Measurements from ENCODE around the gene MYPOP. TPM values are rescaled to one million over a fixed set of nuclear protein-coding genes. Genes with fewer than 3 reads are reported as not detected.

Gene MYPOP
- total and polyA plus RNA-seq, 4 donors, result 0.70 to 3.0 (median 1.3) TPM

DNA sequence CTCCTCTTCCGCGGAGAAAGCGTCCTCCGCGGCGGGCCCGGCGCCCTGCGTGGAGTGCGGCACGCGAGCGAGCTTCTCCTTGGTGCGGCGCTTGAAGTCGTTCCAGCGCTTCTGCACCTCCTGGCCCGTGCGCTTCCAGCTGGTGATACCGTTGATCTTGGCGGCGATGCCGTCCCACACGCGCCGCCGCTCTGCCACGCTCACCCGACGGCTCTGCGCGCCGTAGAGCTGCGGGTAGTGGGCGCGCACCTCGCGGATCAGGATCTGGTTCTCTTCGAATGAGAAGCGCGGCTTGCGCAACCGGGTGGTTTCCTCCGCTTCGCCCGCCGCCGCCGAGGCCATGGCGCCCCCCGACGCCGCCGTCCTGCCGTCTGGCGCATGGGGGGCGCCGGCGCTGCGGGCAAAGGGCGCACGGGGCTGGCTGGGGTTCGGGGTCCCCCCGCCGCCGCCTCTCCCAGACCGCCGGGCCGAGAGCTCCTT lies 941 bp downstream of the MYPOP start:
- peaks cover 2 to 5% (median 3%) of the 10 kb centered on the region in 4 donors for H3K36me3 ChIP-seq (ENCODE audit: control insufficient read depth in 4 of 4, insufficient read depth in 3 of 4, low read depth in 1 of 4, low read length in 3 of 4)
- peak; percentile 45 for DNase-seq (ENCODE audit: low spot score)
- H3K9ac ChIP-seq (ENCODE audit: low read depth in 1 of 2, low read length in 2 of 2), result no peak overlapping the region
- TF ChIP-seq SP1 (IDR thresholded peaks at IDR 0.05) (no peak), HNF4A (conservative IDR thresholded peaks at IDR 0.05) (no peak), GABPA (IDR thresholded peaks at IDR 0.05 in 1 of 2, conservative IDR thresholded peaks at IDR 0.05 in 1 of 2) (no peak), CTCF (IDR thresholded peaks at IDR 0.05; ENCODE audit: low read depth, low read length, missing input control) (no peak), HNF4G (IDR thresholded peaks at IDR 0.05) (no peak), REST (IDR thresholded peaks at IDR 0.05) (no peak), JUND (IDR thresholded peaks at IDR 0.05) (no peak), FOXA2 (IDR thresholded peaks at IDR 0.05) (no peak), RAD21 (IDR thresholded peaks at IDR 0.05) (no peak), NR2F2 (IDR thresholded peaks at IDR 0.05) (no peak), ATF3 (IDR thresholded peaks at IDR 0.05) (no peak), RXRA (IDR thresholded peaks at IDR 0.05) (no peak)
- H3K4me3 ChIP-seq (ENCODE audit: low read depth in 1 of 3, low read length in 3 of 3), result peak overlapping the region in 2 of 3 donors; percentile 12 to 51
- 36% methylated on average over 69 of the region's 69 CpGs for WGBS
- H3K27ac ChIP-seq (ENCODE audit: low read depth in 1 of 2, low read length in 2 of 2), result no peak overlapping the region
- H3K9me3 ChIP-seq (ENCODE audit: control insufficient read depth in 4 of 4, low read length in 3 of 4), result no peaks in the 10 kb centered on the region
- no peaks in the 10 kb centered on the region for H3K27me3 ChIP-seq (ENCODE audit: control insufficient read depth in 4 of 4, insufficient read depth in 4 of 4, low read length in 3 of 4)
- peaks cover 9 to 27% (median 15%) of the 10 kb centered on the region in 4 donors for H3K4me1 ChIP-seq (ENCODE audit: control insufficient read depth in 4 of 4, insufficient read depth in 4 of 4, low read length in 3 of 4)

GRCh38 chr19:45900738-45901431 lies 1.5 kb downstream of the MYPOP start:
- DNase-seq (ENCODE audit: low spot score), result no peak
- WGBS, result 81% methylated on average over 22 of the region's 22 CpGs
- Histone ChIP-seq H3K9ac (ENCODE audit: low read depth in 1 of 2, low read length in 2 of 2) (no peak overlapping the region), H3K4me1 (ENCODE audit: control insufficient read depth in 4 of 4, insufficient read depth in 4 of 4, low read length in 3 of 4) (peaks cover 9 to 27% (median 15%) of the 10 kb centered on the region in 4 donors), H3K36me3 (ENCODE audit: control insufficient read depth in 4 of 4, insufficient read depth in 3 of 4, low read depth in 1 of 4, low read length in 3 of 4) (peaks cover 2 to 5% (median 3%) of the 10 kb centered on the region in 4 donors), H3K27me3 (ENCODE audit: control insufficient read depth in 4 of 4, insufficient read depth in 4 of 4, low read length in 3 of 4) (no peaks in the 10 kb centered on the region), H3K4me3 (ENCODE audit: low read depth in 1 of 3, low read length in 3 of 3) (peak overlapping the region in 1 of 3 donors; percentile 51), H3K27ac (ENCODE audit: low read depth in 1 of 2, low read length in 2 of 2) (no peak overlapping the region), H3K9me3 (ENCODE audit: control insufficient read depth in 4 of 4, low read length in 3 of 4) (no peaks in the 10 kb centered on the region)
- TF ChIP-seq HNF4A (conservative IDR thresholded peaks at IDR 0.05), result no peak
- TF ChIP-seq MAX (IDR thresholded peaks at IDR 0.05), result no peak
- TF ChIP-seq SP1 (IDR thresholded peaks at IDR 0.05), result no peak
- TF ChIP-seq EGR1 (IDR thresholded peaks at IDR 0.05; ENCODE audit: low read depth in 2 of 2), result no peak
- TF ChIP-seq ATF3 (IDR thresholded peaks at IDR 0.05), result no peak
- no peak for TF ChIP-seq TAF1 (conservative IDR thresholded peaks at IDR 0.05)
- TF ChIP-seq NR2F2 (IDR thresholded peaks at IDR 0.05), result no peak
- TF ChIP-seq REST (IDR thresholded peaks at IDR 0.05), result no peak
- TF ChIP-seq RAD21 (IDR thresholded peaks at IDR 0.05), result no peak
- TF ChIP-seq YY1 (IDR thresholded peaks at IDR 0.05), result no peak
- no peak for TF ChIP-seq CTCF (IDR thresholded peaks at IDR 0.05; ENCODE audit: low read depth, low read length, missing input control)
- TF ChIP-seq HNF4G (IDR thresholded peaks at IDR 0.05), result no peak
- no peak for TF ChIP-seq FOXA1 (IDR thresholded peaks at IDR 0.05)
